ENCODE data around the gene ITGAL.

GRCh38 chr16:30533146-30533522, 60.6 kb downstream of the ITGAL start:
- TF ChIP-seq TCF12 (IDR thresholded peaks at IDR 0.05; ENCODE audit: low read depth) = no peak
- TF ChIP-seq, protein P1, sequence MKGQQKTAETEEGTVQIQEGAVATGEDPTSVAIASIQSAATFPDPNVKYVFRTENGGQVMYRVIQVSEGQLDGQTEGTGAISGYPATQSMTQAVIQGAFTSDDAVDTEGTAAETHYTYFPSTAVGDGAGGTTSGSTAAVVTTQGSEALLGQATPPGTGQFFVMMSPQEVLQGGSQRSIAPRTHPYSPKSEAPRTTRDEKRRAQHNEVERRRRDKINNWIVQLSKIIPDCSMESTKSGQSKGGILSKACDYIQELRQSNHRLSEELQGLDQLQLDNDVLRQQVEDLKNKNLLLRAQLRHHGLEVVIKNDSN (IDR thresholded peaks at IDR 0.05) = no peak
- TF ChIP-seq CEBPB (IDR thresholded peaks at IDR 0.05) = no peak
- no peak for TF ChIP-seq MAX (IDR thresholded peaks at IDR 0.05)
- no peak for TF ChIP-seq TAF1 (IDR thresholded peaks at IDR 0.05; ENCODE audit: low read depth)
- TF ChIP-seq RAD21 (IDR thresholded peaks at IDR 0.05; ENCODE audit: low read depth) = no peak
- TF ChIP-seq CREB1 (IDR thresholded peaks at IDR 0.05; ENCODE audit: low read depth) = no peak
